HEK293T (cell line): ENCODE results near the gene GCNT3.
"Not testable (repeated sequence)": the region's sequence is repeated elsewhere in the genome, so short reads cannot be mapped to it uniquely, and the experiment has no call there.

Experiments used
- CTCF ChIA-PET: fragments of 350-600 bp; formaldehyde crosslinking; extraction: SDS; loops from one replicate; lab custom pipeline; 2021; ENCODE audit warnings: antibody characterized with exemption, inconsistent platforms; lab: Yijun Ruan, JAX
- POLR2A ChIA-PET: fragments of 350-600 bp; formaldehyde crosslinking; extraction: SDS; loops from one replicate; lab custom pipeline; 2020; ENCODE audit warnings: antibody characterized with exemption, inconsistent platforms; lab: Yijun Ruan, JAX
- DNase-seq: peaks from one replicate; pipeline ENCODE4 v3.0.0; 2012; ENCODE audit warnings: mixed read lengths; ENCODE audit errors: extremely low spot score
- ARNT ChIP-seq: fragments of 450-650 bp; IDR thresholded peaks from 2 replicates; pipeline ENCODE4 v1.6.1; 2017; ENCODE audit warnings: mild to moderate bottlenecking
- BHLHE40 ChIP-seq: fragments of 450-650 bp; IDR thresholded peaks from 2 replicates; pipeline ENCODE4 v1.6.1; 2016; ENCODE audit warnings: mild to moderate bottlenecking, moderate library complexity, borderline replicate concordance
- CTBP1 ChIP-seq: fragments of 450-650 bp; IDR thresholded peaks from 2 replicates; pipeline ENCODE4 v1.6.1; 2016; ENCODE audit warnings: borderline replicate concordance
- ELF4 ChIP-seq: fragments of 450-650 bp; IDR thresholded peaks from 2 replicates; pipeline ENCODE4 v1.6.1; 2017; ENCODE audit warnings: antibody characterized with exemption
- FOXA1 ChIP-seq: fragments of 450-650 bp; IDR thresholded peaks from 2 replicates; pipeline ENCODE4 v1.6.1; 2016; ENCODE audit warnings: mild to moderate bottlenecking
- FOXK2 ChIP-seq: fragments of 450-650 bp; IDR thresholded peaks from 2 replicates; pipeline ENCODE4 v1.6.1; 2016; ENCODE audit warnings: mild to moderate bottlenecking
- FOXM1 ChIP-seq: fragments of 450-650 bp; IDR thresholded peaks from 2 replicates; pipeline ENCODE4 v1.6.1; 2017; ENCODE audit warnings: mild to moderate bottlenecking, borderline replicate concordance
- HDGF ChIP-seq: fragments of 450-650 bp; IDR thresholded peaks from 2 replicates; pipeline ENCODE4 v1.6.1; 2017; ENCODE audit warnings: antibody characterized with exemption, borderline replicate concordance
- L3MBTL2 ChIP-seq: fragments of 450-650 bp; conservative IDR thresholded peaks from 2 replicates; pipeline ENCODE4 v1.6.1; 2016; ENCODE audit warnings: mild to moderate bottlenecking
- LEF1 ChIP-seq: fragments of 450-650 bp; IDR thresholded peaks from 2 replicates; pipeline ENCODE4 v1.6.1; 2017; ENCODE audit warnings: mild to moderate bottlenecking, borderline replicate concordance
- NFRKB ChIP-seq: fragments of 450-650 bp; IDR thresholded peaks from 2 replicates; pipeline ENCODE4 v1.6.1; 2016; ENCODE audit warnings: mild to moderate bottlenecking, moderate library complexity
- SP1 ChIP-seq: fragments of 450-650 bp; IDR thresholded peaks from 2 replicates; pipeline ENCODE4 v1.6.1; 2017
- SUZ12 ChIP-seq: fragments of 450-650 bp; IDR thresholded peaks from 2 replicates; pipeline ENCODE4 v1.6.1; 2016; ENCODE audit warnings: mild to moderate bottlenecking
- TARDBP ChIP-seq: fragments of 450-650 bp; IDR thresholded peaks from 2 replicates; pipeline ENCODE4 v1.6.1; 2016
- ZNF384 ChIP-seq: fragments of 450-650 bp; IDR thresholded peaks from 2 replicates; pipeline ENCODE4 v1.6.1; 2016
- TF ChIP-seq, protein P1 (sequence below): fragments of 450-650 bp; IDR thresholded peaks from 2 replicates; pipeline ENCODE4 v1.6.1; 2016

GCNT3 gene

DNA sequence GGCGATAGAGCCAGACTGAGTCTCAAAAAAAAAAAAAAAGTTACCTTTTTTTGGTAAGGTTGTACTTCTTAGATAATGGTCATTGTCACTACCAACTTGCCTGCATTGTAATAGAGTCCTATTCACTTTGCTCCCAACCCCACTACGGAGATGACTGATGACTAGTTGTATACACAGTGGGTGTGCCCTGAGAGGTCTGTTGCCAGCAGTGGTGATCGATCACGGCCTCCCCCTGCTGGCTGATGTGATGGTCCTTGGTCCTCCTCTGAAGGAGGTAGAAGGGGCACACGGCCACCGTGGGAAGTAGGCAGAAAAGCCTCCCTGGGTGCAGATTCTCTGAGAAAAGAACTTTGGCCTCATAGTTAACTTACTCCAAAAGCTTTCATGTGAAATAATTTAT lies 10.7 kb downstream of the GCNT3 start:
- peak; percentile 66 for DNase-seq
- TF ChIP-seq ARNT = no peak
- TF ChIP-seq NFRKB = no peak
- no peak for TF ChIP-seq BHLHE40
- no peak for TF ChIP-seq FOXA1
- TF ChIP-seq SP1 = no peak
- no peak for TF ChIP-seq LEF1
- TF ChIP-seq SUZ12 = no peak
- no peak for TF ChIP-seq ELF4
- no peak for TF ChIP-seq HDGF
- no peak for TF ChIP-seq TARDBP
- no peak for TF ChIP-seq CTBP1
- TF ChIP-seq ZNF384 = no peak
- TF ChIP-seq, protein P1, sequence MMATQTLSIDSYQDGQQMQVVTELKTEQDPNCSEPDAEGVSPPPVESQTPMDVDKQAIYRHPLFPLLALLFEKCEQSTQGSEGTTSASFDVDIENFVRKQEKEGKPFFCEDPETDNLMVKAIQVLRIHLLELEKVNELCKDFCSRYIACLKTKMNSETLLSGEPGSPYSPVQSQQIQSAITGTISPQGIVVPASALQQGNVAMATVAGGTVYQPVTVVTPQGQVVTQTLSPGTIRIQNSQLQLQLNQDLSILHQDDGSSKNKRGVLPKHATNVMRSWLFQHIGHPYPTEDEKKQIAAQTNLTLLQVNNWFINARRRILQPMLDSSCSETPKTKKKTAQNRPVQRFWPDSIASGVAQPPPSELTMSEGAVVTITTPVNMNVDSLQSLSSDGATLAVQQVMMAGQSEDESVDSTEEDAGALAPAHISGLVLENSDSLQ = no peak
- TF ChIP-seq FOXM1 = no peak
- CTCF ChIA-PET = interaction anchor here (0.7 kb wide), 1 partner anchor 290 kb away, joined by 5 read pairs; no protein-coding TSS in a partner anchor
- POLR2A ChIA-PET = no interaction called here

DNA sequence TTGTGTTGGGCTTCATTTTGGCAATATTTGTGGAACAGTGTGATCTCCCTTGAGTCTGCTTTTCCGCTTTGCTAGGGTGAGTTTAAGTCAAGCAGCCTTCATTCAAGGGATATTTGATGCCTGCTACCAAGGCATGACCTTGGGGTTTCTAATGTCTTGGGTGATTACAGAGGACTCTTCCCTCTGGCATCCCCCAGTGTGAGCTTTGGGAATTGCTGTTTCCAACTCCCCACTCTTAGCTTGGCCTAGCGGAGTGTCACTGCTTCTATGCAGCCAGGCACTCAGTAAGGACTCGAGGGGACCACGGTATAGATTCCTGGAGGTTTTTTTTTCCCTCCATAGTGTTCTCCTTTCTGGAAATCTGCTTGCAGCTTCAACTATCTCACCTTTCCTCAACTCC lies 21.1 kb downstream of the GCNT3 start:
- CTCF ChIA-PET = interaction anchor here (0.6 to 0.8 kb wide), 3 partner anchors 18 to 104 kb away, joined by 3 to 4 read pairs (median 3); no protein-coding TSS in a partner anchor
- POLR2A ChIA-PET = interaction anchor here (0.5 to 1.1 kb wide), 2 partner anchors 25 to 100 kb away, joined by 3 read pairs; partner anchors contain the start of gene GTF2A2
- peak; percentile 25 for DNase-seq
- TF ChIP-seq, protein P1 = no peak
- no peak for TF ChIP-seq ELF4
- no peak for TF ChIP-seq TARDBP
- no peak for TF ChIP-seq ARNT
- TF ChIP-seq L3MBTL2 = no peak
- TF ChIP-seq BHLHE40 = no peak
- no peak for TF ChIP-seq SUZ12
- no peak for TF ChIP-seq FOXA1
- no peak for TF ChIP-seq LEF1
- TF ChIP-seq HDGF = no peak
- TF ChIP-seq SP1 = no peak
- TF ChIP-seq FOXM1 = no peak
- no peak for TF ChIP-seq CTBP1
- TF ChIP-seq NFRKB = no peak

DNA sequence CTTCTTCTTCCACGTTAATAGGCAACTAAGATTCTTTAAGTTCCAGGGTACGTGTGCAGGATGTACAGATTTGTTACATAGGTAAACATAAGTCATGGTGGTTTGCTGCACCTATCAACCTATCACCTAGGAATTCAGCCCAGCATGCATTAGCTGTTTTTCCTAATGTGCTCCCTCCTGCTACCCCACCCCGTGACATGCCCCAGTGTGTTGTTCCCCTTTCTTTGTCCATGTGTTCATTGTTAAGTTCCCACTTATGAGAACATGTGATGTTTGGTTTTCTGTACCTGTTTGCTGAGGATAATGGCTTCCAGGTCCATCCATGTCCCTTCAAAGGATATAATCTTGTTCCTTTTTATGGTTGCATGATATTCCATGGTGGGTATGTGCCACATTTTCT lies 24.6 kb downstream of the GCNT3 start:
- DNase-seq = no peak
- TF ChIP-seq FOXA1 (no peak), HDGF (no peak), ZNF384 (no peak), ELF4 (no peak), L3MBTL2 (no peak), LEF1 (no peak), FOXK2 (no peak), BHLHE40 (no peak), FOXM1 (no peak), TARDBP (no peak)
- POLR2A ChIA-PET = no interaction called here
- CTCF ChIA-PET = no interaction called here

DNA sequence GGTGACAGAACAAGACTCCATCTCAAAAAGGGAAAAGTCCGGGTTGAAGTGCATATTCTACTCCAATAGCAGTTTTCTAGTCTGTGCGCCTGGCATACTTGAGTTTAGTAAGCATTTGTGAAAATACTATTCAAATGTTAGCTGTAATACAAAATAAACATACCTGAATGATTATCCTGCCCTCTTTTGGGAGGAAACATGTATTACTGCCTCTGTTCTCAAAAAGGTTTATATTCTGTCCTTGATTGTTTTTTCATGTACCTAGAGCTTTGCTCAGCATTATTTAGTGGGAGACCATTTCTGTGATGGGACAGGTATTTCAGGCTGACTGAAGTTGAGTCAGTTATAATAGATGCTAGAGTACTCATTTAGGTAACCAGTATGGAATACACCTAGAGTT lies 25.9 kb downstream of the GCNT3 start:
- DNase-seq, POLR2A ChIA-PET: not testable (repeated sequence)
- CTCF ChIA-PET = interaction anchor here (0.9 kb wide), 1 partner anchor 43 kb away, joined by 3 read pairs; no protein-coding TSS in a partner anchor

DNA sequence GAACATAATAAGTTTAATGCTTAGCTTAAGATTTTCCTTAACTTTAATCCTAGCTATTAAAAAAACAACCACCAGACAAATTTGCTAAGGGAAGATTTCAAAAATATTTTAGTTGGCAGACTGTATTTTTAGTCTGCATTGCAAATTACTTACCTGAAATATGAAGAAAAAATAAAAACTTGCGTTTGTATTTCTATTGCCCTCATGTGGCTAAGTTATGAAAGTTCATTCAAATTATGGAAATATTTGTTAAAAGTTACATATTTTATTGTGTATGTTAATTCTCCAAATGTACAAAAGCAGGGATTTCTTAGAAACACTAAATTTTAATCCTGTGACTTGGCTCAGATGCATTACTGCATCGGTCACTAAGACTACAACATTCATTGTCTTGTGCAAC lies 30.8 kb downstream of the GCNT3 start:
- POLR2A ChIA-PET = no interaction called here
- CTCF ChIA-PET = no interaction called here
- no peak for TF ChIP-seq L3MBTL2
- no peak for TF ChIP-seq CTBP1
- TF ChIP-seq, protein P1 = no peak
- TF ChIP-seq ELF4 = no peak
- TF ChIP-seq ARNT = no peak
- TF ChIP-seq NFRKB = no peak

DNA sequence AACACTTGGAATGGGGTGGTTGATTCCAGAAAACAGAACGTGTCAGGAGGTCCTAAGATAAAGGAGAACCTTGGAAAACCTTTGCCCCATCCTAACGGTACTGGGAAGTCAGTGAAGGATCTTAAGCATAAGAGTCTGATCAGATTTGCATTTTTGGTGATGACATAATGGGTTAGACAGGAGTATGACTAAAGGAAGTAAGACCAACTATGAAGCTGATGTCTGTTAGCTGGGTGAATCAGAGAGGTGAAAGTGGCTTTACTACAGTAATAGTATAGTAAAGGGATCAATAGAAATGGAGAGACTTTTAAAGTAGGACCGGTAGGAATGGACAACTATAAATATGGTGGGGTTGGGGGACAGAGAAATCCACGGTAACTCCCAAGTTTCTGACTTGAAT lies 33.2 kb downstream of the GCNT3 start:
- DNase-seq = no peak
- TF ChIP-seq SUZ12 (no peak), ZNF384 (no peak)
- ChIA-PET POLR2A (no interaction called here), CTCF (no interaction called here)

More for the DNA sequence above, 30.8 kb downstream of the GCNT3 start:
- no peak for DNase-seq

DNA sequence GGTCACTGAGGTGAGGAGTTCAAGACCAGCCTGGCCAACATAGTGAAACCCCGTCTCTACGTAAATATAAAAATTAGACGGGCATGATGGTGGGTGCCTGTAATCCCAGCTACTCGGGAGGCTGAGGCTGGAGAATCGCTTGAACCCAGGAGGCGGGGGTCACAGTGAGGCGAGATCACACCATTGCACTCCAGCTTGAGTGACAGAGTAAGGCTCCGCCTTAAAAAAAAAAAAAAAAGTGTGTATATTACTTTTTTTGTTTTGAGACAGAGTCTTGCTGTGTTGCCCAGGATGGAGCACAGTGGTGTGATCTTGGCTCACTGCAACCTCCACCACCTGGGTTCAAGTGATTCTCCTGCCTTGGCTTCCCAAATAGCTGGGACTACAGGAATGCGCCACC lies 34.2 kb downstream of the GCNT3 start:
- DNase-seq, CTCF ChIA-PET, POLR2A ChIA-PET: not testable (repeated sequence)

DNA sequence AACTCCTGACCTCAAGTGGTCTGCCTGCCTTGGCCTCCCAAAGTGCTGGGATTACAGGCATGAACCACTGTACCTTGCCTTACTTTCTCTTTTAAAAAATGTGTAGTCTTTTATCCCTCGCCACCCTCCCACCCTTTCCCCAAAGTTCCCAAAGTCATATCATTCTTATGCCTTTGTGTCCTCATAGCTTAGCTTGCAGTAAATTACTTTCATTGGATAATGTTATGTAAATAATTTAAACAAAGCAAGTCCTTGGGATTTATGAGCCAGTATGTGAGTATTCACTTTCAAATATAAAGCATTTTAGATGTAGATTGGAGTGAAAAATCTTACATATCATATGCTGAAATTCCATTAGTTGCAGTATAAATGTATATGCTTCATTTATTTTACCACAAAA lies 34.7 kb downstream of the GCNT3 start:
- TF ChIP-seq HDGF = no peak
- no peak for TF ChIP-seq BHLHE40
- no peak for TF ChIP-seq FOXA1
- TF ChIP-seq, protein P1 = no peak
- TF ChIP-seq ELF4 = no peak
- TF ChIP-seq FOXK2 = no peak
- no peak for TF ChIP-seq SUZ12
- no peak for TF ChIP-seq L3MBTL2
- no peak for TF ChIP-seq ARNT
- TF ChIP-seq TARDBP = no peak
- TF ChIP-seq NFRKB = no peak
- TF ChIP-seq CTBP1 = no peak
- no peak for TF ChIP-seq LEF1
- no peak for TF ChIP-seq SP1
- TF ChIP-seq ZNF384 = no peak
- TF ChIP-seq FOXM1 = no peak
- POLR2A ChIA-PET = no interaction called here
- CTCF ChIA-PET = interaction anchor here (1.7 kb wide), 1 partner anchor 12 kb away, joined by 7 read pairs; the partner anchor contains the start of gene GTF2A2

More for the DNA sequence above, 34.7 kb downstream of the GCNT3 start:
- DNase-seq = no peak
